RWPE1 (cell line): ENCODE data around the gene CCR5AS.

Experiments
- CTCF ChIA-PET: fragments of 350-600 bp; sonication (Branson Sonifier 250); formaldehyde crosslinking; extraction: SDS; loops from one replicate; lab custom pipeline; 2021; lab: Yijun Ruan, JAX
- POLR2A ChIA-PET: fragments of 400-600 bp; formaldehyde crosslinking; extraction: SDS; loops from one replicate; lab custom pipeline; 2020; ENCODE audit warnings: antibody characterized with exemption; ENCODE audit not compliant: low non-redundant PET; lab: Yijun Ruan, JAX
- DNase-seq: peaks from one replicate; pipeline ENCODE4 v3.0.0; 2012; ENCODE audit warnings: low spot score
- H3K27ac ChIP-seq: fragments of 450-650 bp; 2 replicates; pipeline ENCODE4 v1.5.1; 2017
- CTCF ChIP-seq: fragments of 450-650 bp; conservative IDR thresholded peaks from 2 replicates; pipeline ENCODE4 v1.5.1; 2017; ENCODE audit warnings: low read depth, mild to moderate bottlenecking

The CCR5AS gene

GRCh38 chr3:46359733-46360493, 47.0 kb downstream of the CCR5AS start:
- no peak for DNase-seq
- ChIA-PET CTCF (no interaction called here), POLR2A (no interaction called here)
- H3K27ac ChIP-seq: no peak overlapping the region
- TF ChIP-seq CTCF: no peak

GRCh38 chr3:46358466-46358865, 48.4 kb downstream of the CCR5AS start:
- H3K27ac ChIP-seq: no peak overlapping the region
- no peak for TF ChIP-seq CTCF
- POLR2A ChIA-PET: no interaction called here
- CTCF ChIA-PET: no interaction called here
- no peak for DNase-seq

- POLR2A ChIA-PET: no interaction called here
- no peak for TF ChIP-seq CTCF
Measured at GRCh38 chr3:46356909-46357308, 50.0 kb downstream of the CCR5AS start.

GRCh38 chr3:46356276-46356675, 50.6 kb downstream of the CCR5AS start:
- ChIA-PET POLR2A (no interaction called here), CTCF (interaction anchor here (0.6 kb wide), 1 partner anchor 65 kb away, joined by 3 read pairs; no protein-coding TSS in a partner anchor)
- no peak overlapping the region for H3K27ac ChIP-seq
- no peak for TF ChIP-seq CTCF
- DNase-seq: no peak

More at GRCh38 chr3:46356909-46357308, 50.0 kb downstream of the CCR5AS start:
- H3K27ac ChIP-seq: no peak overlapping the region
- CTCF ChIA-PET: no interaction called here
- DNase-seq: no peak

- no peak overlapping the region for H3K27ac ChIP-seq
- ChIA-PET CTCF (no interaction called here), POLR2A (interaction anchor here (0.6 kb wide), 1 partner anchor 321 kb away, joined by 3 read pairs; no protein-coding TSS in a partner anchor)
- TF ChIP-seq CTCF: no peak
- no peak for DNase-seq
Measured at GRCh38 chr3:46354984-46355383, 51.9 kb downstream of the CCR5AS start.

- POLR2A ChIA-PET: no interaction called here
- CTCF ChIA-PET: interaction anchor here (0.6 kb wide), 2 partner anchors 30 to 89 kb away, joined by 3 to 4 read pairs; no protein-coding TSS in a partner anchor
- no peak for DNase-seq
- no peak overlapping the region for H3K27ac ChIP-seq
- TF ChIP-seq CTCF: no peak
Measured at GRCh38 chr3:46354478-46354877, 52.4 kb downstream of the CCR5AS start.
